ENCODE measurements around the gene RANGAP1.

Gene RANGAP1

GRCh38 chr22:41238570-41239442 lies 47.2 kb downstream of the RANGAP1 start:
- no peak for DNase-seq

- DNase-seq, result peak in 40 of 56 donors; percentile 24 to 76 (median 45)
Measured at GRCh38 chr22:41237707-41238569, 48.0 kb downstream of the RANGAP1 start.

GRCh38 chr22:41237036-41237706 lies 48.8 kb downstream of the RANGAP1 start:
- DNase-seq, result no peak

- DNase-seq, result peak in 1 of 56 donors; percentile 20
Measured at GRCh38 chr22:41234815-41235695, 50.9 kb downstream of the RANGAP1 start.

- DNase-seq, result no peak
Measured at GRCh38 chr22:41231369-41231768, 54.6 kb downstream of the RANGAP1 start.

- no peak for DNase-seq
Measured at GRCh38 chr22:41230401-41230785, 55.6 kb downstream of the RANGAP1 start.

- DNase-seq, result peak in 8 of 56 donors; percentile 12 to 42 (median 24)
Measured at GRCh38 chr22:41229730-41230400, 56.1 kb downstream of the RANGAP1 start.

- DNase-seq, result no peak
Measured at GRCh38 chr22:41229215-41229614, 56.8 kb downstream of the RANGAP1 start.

- DNase-seq, result peak in 5 of 56 donors; percentile 23 to 58 (median 33)
Measured at GRCh38 chr22:41226723-41227655, 59.0 kb downstream of the RANGAP1 start.

- no peak for DNase-seq
Measured at GRCh38 chr22:41223535-41223934, 62.5 kb downstream of the RANGAP1 start.

GRCh38 chr22:41222846-41223507 lies 63.0 kb downstream of the RANGAP1 start:
- DNase-seq, result peak in 10 of 56 donors; percentile 15 to 46 (median 36)

- peak in 42 of 56 donors; percentile 18 to 78 (median 46) for DNase-seq
Measured at GRCh38 chr22:41217553-41218157, 68.3 kb downstream of the RANGAP1 start.

GRCh38 chr22:41216984-41217383 lies 69.0 kb downstream of the RANGAP1 start:
- DNase-seq, result peak in 2 of 56 donors; percentile 31 to 41

- DNase-seq, result no peak
Measured at GRCh38 chr22:41215926-41216325, 70.1 kb downstream of the RANGAP1 start.

GRCh38 chr22:41215409-41215808 lies 70.6 kb downstream of the RANGAP1 start:
- DNase-seq, result no peak

- DNase-seq, result no peak
Measured at GRCh38 chr22:41206719-41207118, 79.3 kb downstream of the RANGAP1 start.
